COR-L47 (cell line): ENCODE results near the gene PIP5KL1.

Experiments used
- DNase-seq: peaks from one replicate; lab custom pipeline; 2025; lab: John Stamatoyannopoulos, UW

The PIP5KL1 gene

DNA sequence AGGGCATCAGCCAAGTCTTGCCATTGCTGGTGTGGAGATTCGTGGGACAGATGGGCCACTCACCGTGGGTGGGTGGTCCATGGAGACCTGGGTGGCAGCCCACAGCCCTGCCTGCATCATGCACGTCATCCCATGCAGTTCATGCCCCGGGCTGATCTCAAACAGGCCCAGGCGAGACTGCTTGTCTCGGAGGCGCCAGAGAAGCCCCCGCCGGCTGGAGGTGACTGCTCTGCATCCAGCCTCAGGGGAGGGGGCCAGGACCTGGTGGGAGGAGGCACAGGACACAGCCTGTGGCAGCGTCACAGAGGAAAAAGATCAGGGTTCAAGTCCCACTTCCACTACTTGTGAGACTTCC, 975 bp downstream of the PIP5KL1 start:
- no peak for DNase-seq

- no peak for DNase-seq
Observed at GRCh38 chr9:127928676-127929624, 1.6 kb downstream of the PIP5KL1 start.

- DNase-seq: peak; percentile 28
Observed at GRCh38 chr9:127927988-127928675, 2.4 kb downstream of the PIP5KL1 start.

DNA sequence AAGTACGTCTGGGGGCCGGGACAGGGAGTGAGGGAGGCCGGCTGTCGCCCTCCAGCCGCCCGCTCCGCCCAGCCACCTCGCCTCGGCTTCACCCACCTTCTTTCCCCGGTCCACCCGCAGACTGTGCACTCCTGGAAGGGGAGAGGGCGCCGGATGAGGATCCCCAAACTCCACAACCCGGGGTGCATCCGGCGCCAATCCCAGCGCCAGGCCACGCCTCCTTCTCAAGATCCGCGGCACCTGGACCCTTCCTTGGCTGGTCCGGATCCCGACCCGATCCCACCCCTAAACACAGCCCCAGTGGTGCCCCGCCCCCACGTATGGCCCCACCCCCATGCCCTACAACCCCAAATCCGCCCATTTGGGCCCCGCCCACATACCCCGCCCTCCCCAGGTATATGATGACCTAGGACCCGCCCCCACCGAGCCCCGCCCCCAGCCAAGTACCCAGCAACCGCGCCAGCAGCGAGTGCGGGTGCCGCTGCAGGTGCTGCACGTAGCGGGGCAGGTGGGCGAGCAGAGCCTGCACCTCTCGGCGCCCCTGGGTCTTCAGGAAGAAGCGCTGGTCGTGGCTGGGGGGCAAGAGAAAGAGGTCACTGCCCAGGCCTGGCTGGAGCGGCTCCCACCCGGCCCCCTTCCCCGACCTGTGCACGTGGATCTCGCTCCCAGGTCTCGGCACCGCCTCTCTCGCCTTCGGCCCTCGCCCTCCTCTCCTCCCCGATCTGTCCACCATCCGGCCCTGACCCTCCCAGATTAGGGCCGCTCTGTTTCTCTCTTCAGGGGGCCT, 3.2 kb downstream of the PIP5KL1 start:
- DNase-seq: peak; percentile 64

DNA sequence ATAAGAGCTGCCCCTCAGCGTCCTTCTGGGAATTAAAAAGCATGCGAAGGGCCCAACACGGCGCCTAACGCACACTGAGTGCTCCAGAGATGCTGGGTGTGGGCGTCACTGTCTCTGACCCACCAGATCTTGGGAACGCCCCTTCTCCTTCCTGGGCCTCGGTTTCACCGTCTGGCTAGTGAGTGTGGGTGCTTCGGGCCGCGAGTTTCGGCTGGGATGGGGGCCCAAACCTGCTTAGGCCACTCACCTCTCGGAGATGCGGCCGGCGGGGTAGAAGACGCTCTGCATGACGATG, 3.7 kb downstream of the PIP5KL1 start:
- no peak for DNase-seq

- DNase-seq: no peak
Observed at GRCh38 chr9:127925959-127926905, 4.3 kb downstream of the PIP5KL1 start.

- no peak for DNase-seq
Observed at GRCh38 chr9:127924736-127925444, 5.7 kb downstream of the PIP5KL1 start.

GRCh38 chr9:127923771-127924170, 6.8 kb downstream of the PIP5KL1 start:
- DNase-seq: no peak

- no peak for DNase-seq
Observed at GRCh38 chr9:127923046-127923445, 7.5 kb downstream of the PIP5KL1 start.

DNA sequence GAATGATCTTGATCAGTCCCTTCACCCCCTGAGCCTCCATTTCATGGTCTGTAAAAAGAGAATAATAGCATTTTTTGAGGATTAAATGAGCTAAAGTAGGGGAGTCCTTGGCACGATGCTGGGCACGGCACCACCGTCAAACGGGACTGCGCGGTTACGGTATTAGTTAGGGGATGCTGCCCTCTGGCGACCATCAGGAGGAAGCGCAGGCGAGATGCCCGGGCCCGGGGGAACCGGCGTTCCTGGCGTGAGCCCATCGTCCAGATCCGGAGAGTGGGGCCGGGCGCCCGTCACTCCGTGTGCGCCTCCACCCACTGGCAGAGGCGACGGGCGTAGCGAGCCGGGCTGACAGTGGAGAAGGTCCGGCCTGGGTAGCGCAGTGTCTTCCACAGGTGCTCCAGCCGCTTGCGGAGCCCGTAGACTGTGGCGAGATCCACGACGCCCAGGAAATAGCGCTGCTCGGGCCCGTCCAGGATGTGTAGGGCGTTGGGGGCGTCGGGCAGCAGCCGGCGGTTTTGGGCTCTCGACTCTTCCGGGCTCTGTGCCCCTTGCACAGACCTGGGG, 8.9 kb downstream of the PIP5KL1 start:
- DNase-seq: no peak

- DNase-seq: no peak
Observed at GRCh38 chr9:127920794-127921193, 9.8 kb downstream of the PIP5KL1 start.

DNA sequence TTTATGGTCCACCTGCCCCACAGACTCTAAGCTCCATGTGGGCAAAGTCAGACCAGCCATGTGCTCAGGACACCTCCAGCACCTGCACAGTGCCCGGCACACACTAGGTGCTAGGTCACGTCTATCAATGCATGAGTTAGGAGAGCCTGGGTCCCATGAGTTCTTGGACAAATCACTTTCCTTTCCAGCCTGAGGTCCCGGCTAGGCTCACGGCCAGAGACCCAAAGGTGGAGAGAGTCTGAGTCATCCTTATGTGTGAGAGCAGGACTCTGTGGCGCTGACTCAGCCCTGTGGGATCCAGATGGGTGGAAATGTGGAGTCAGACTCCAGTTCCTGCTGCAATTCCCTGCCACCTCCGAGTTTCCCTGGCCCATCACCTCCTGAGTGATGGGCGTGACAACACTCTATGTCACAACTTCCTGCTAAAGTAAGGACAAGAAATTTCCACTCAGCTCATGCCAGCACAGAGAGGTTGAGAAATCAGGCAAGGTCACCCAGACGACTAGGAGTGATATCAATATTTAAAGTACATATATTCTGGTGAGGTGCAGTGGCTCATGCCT, 11.2 kb downstream of the PIP5KL1 start:
- no peak for DNase-seq

- no peak for DNase-seq
Observed at GRCh38 chr9:127918183-127919107, 12.1 kb downstream of the PIP5KL1 start.

- no peak for DNase-seq
Observed at GRCh38 chr9:127917603-127918002, 13.0 kb downstream of the PIP5KL1 start.

GRCh38 chr9:127916720-127917581, 13.6 kb downstream of the PIP5KL1 start, which contains the start of gene ST6GALNAC4:
Gene ST6GALNAC4 (minus strand): TSS chr9:127917041. CDS start chr9:127916419, 622 bp downstream.
- DNase-seq: peak; percentile 83

DNA sequence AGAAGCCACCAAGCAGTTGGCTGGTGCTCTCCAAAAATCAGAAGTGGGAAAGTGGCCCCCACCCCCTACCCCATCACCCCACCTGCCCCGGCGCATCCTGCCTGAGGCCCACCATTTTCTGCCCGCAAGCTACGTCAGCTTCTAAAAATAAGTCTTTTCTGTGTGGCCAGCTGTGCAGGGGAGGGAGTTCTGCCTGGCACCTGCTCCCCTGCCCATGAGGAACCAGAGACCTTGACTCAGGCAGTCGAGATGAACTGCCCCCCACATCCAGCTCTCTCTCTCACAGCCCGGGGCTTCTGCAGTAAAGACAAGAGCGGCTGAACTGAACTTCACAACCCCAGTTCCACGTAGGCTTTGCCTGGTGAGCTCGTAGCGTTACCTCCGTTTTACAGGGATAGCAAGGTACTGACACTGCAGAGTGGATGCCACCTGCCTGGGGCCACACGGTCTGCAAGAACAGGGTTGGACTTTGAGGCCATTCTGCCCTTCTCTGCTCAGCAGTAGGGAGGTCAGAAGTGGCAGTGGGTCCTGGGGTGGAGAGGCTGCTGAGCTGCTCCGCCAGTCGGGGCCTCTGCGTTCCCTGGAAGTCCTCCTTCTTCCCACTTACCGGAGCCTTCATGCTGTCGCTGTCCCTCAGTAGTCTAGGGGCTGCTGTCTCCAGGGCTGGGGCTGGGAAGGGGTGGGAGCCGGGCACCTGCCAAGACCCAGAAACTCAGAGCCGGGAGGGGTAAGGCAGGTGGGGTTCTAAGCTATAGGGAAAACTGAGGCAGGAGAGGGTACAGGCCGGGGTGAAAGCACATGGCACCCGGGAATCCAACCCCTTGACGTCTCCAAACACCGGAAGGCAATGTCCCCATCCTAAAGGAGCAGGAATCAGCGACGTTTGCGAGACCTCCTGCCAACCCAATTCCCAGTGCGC, 14.5 kb downstream of the PIP5KL1 start:
- no peak for DNase-seq

DNA sequence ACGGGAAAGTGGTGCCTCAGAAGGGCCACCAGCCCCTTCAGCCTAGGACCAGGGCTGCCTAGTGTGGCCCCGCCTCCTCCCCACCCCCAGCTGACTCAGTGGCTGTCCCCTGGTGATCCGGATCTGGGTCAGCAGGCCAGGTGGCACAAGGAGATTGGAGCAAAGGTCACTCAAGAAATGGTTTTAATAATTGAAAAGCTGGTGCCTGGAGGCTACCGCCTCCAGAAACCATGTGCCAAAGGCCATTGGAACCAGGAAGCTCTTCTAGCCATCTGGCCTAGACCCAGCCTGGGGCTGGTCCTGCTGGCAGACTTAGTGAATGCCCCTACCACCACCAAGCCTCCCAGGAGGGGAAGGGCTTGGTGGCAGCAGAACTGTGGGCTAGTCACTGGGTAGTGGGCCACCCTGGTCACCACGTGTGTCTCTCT, 15.2 kb downstream of the PIP5KL1 start:
- DNase-seq: no peak
